Mononuclear cell (primary cell): ENCODE results near the gene RASD1. TPM values are rescaled to one million over a fixed set of nuclear protein-coding genes. Genes with fewer than 3 reads are reported as not detected.
"Not testable (repeated sequence)": the region's sequence is repeated elsewhere in the genome, so short reads cannot be mapped to it uniquely, and the experiment has no call there.

Experiments used
- H3K27me3 ChIP-seq: 2 replicates; pipeline ENCODE4 v1.6.0; 2011; ENCODE audit warnings: low read length, control low read depth; ENCODE audit not compliant: insufficient read depth
- H3K4me1 ChIP-seq: 2 replicates; pipeline ENCODE4 v1.5.1; 2011; ENCODE audit warnings: mild to moderate bottlenecking, low read length, control low read depth; ENCODE audit not compliant: insufficient read depth
- H3K4me3 ChIP-seq: 2 replicates; pipeline ENCODE4 v1.5.1; 2011; ENCODE audit warnings: mild to moderate bottlenecking, low read length, moderate library complexity
- H3K9me3 ChIP-seq: 2 replicates; pipeline ENCODE4 v1.5.1; 2011; ENCODE audit warnings: low read depth, mild to moderate bottlenecking, control low read depth, low read length
- total RNA-seq: library from RNA; depleted of rRNA; stranded (reverse); fragments of >200 nt; gene quantifications from one replicate; pipeline ENCODE4 v1.2.3, GENCODE V29; 2012

The RASD1 gene
- total RNA-seq, 1 donor = 1.6 TPM

DNA sequence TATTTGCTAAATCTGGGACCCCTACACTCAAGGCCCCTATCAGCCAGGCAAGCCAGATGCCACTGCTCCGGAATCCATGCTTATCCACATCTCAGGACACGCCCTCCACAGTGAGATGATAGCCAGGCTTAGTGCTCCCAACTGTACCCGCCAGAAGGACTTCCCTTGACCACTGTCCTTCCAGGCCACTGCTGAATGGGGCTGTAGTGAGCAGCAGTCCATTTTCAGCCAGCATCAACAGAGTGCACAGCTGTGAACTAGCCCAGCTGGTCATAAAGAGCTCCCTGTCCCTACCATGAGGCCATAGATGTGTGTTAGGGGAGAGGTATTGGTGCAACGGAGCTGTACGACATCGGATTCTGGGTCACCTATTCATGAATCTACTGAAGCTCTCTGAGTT, 32.4 kb downstream of the RASD1 start:
- Histone ChIP-seq H3K9me3 (no peaks in the 10 kb centered on the region), H3K27me3 (no peaks in the 10 kb centered on the region), H3K4me3 (no peak overlapping the region), H3K4me1 (no peaks in the 10 kb centered on the region)

- H3K27me3 ChIP-seq = no peaks in the 10 kb centered on the region
- H3K9me3 ChIP-seq = no peaks in the 10 kb centered on the region
- no peaks in the 10 kb centered on the region for H3K4me1 ChIP-seq
These were observed 34.0 kb downstream of the RASD1 start for GRCh38 chr17:17462048-17462824.

DNA sequence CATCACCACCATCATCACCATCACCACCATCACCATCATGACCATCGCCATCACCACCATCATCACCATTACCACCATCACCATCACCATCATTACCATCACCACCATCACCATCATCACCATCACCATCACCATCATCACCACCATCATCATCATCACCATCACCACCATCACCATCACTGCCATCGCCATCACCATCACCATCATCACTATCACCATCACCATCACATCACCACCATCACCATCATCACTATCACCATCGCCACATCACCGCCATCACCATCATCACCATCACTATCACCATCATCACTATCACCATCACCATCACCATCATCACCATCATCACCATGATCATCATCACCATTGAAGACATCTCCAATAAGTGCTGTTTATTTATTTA, 36.2 kb downstream of the RASD1 start:
- no peaks in the 10 kb centered on the region for H3K9me3 ChIP-seq
- H3K27me3 ChIP-seq = no peaks in the 10 kb centered on the region
- no peak overlapping the region for H3K4me3 ChIP-seq
- no peaks in the 10 kb centered on the region for H3K4me1 ChIP-seq

More at GRCh38 chr17:17462048-17462824, 34.0 kb downstream of the RASD1 start:
- H3K4me3 ChIP-seq = no peak overlapping the region

- H3K4me1 ChIP-seq = no peaks in the 10 kb centered on the region
- no peak overlapping the region for H3K4me3 ChIP-seq
- H3K27me3 ChIP-seq = no peaks in the 10 kb centered on the region
- H3K9me3 ChIP-seq = no peaks in the 10 kb centered on the region
These were observed 38.5 kb downstream of the RASD1 start for GRCh38 chr17:17457680-17458079.

GRCh38 chr17:17456251-17456650, 39.9 kb downstream of the RASD1 start:
- H3K27me3 ChIP-seq = no peaks in the 10 kb centered on the region
- no peaks in the 10 kb centered on the region for H3K4me1 ChIP-seq
- H3K9me3 ChIP-seq = no peaks in the 10 kb centered on the region
- no peak overlapping the region for H3K4me3 ChIP-seq

- no peaks in the 10 kb centered on the region for H3K27me3 ChIP-seq
- H3K9me3 ChIP-seq = no peaks in the 10 kb centered on the region
- H3K4me3 ChIP-seq = no peak overlapping the region
- no peaks in the 10 kb centered on the region for H3K4me1 ChIP-seq
These were observed 41.0 kb downstream of the RASD1 start for GRCh38 chr17:17455173-17455572.

DNA sequence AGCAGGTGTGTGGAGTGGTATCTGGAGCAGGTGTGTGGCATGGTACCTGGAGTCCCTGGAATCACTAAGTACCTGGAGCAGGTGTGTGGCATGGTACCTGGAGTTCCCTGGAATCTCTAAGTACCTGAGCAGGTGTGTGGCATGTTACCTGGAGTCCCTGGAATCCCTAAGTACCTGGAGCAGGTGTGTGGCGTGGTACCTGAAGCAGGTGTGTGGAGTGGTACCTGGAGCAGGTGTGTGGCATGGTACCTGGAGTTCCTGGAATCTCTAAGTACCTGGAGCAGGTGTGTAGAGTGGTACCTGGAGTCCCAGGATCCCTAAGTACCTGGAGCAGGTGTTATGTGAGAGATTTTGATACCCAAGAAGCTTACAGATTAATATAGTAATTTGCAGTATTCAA, 41.5 kb downstream of the RASD1 start:
- H3K4me3 ChIP-seq, H3K27me3 ChIP-seq, H3K9me3 ChIP-seq, H3K4me1 ChIP-seq: not testable (repeated sequence)

- no peaks in the 10 kb centered on the region for H3K27me3 ChIP-seq
- H3K4me1 ChIP-seq = no peaks in the 10 kb centered on the region
- no peak overlapping the region for H3K4me3 ChIP-seq
- no peaks in the 10 kb centered on the region for H3K9me3 ChIP-seq
These were observed 41.9 kb downstream of the RASD1 start for GRCh38 chr17:17454276-17454675.

- H3K4me3 ChIP-seq = no peak overlapping the region
- no peaks in the 10 kb centered on the region for H3K9me3 ChIP-seq
- no peaks in the 10 kb centered on the region for H3K27me3 ChIP-seq
- no peaks in the 10 kb centered on the region for H3K4me1 ChIP-seq
These were observed 43.1 kb downstream of the RASD1 start for GRCh38 chr17:17453088-17453487.

DNA sequence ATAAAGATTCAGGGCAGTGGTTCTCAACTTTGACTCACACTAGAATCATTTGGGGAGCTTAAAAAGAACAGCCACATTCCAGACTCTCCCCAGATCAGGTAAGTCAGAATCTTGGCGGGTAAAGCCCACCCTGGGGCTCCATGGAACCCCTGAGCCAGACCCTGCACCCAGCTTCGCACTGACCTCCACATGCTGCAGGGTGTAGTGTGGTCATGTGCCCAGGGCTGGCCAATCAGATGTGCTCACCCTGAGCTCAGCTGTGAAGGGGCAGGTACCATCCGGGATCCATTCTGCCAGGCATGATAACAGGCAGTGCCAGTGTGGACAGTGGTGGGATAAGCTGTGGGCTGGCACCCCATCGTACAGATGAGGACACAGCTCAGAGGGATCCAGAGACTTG, 47.5 kb downstream of the RASD1 start:
- no peaks in the 10 kb centered on the region for H3K9me3 ChIP-seq
- no peaks in the 10 kb centered on the region for H3K27me3 ChIP-seq
- no peaks in the 10 kb centered on the region for H3K4me1 ChIP-seq
- H3K4me3 ChIP-seq = no peak overlapping the region

DNA sequence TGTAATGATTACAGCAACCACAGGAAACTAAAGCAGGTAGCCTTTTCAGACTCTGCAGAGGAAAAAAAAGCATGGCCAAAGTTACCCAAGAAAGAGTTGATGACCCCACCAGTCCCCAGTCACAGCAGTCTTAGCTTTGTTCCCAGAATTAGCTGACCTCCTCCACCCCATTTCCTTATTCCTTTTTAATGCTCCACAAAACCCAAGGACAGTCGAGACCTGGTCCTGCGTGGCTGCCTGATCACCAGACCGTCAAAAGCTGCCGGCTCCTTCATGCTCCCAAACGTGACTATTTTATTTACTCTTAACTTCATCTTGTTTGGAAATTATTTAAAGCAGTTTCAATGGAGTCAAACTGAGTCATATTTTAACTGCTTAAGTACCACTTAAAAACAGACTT, 48.1 kb downstream of the RASD1 start:
- no peaks in the 10 kb centered on the region for H3K9me3 ChIP-seq
- H3K4me3 ChIP-seq = no peak overlapping the region
- H3K4me1 ChIP-seq = no peaks in the 10 kb centered on the region
- H3K27me3 ChIP-seq = no peaks in the 10 kb centered on the region

DNA sequence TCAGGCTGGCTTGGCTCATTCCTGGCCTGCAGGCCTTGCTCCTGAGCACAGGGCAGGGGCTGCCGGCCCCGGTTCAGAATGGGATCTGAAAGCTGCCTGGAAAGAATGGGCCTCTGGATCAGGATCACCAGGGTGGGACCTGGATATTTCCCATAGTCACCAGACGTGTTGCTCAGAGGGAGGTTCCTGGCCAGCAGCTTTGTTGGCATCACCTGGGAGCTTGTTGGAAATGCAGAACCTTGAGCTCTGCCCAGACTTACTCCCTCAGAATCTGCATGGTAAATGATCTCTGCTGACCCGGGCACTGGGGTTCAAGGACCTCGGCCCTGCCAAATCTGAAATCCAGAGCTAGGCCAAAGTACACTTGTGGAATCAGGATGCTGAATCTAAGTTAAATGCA, 48.9 kb downstream of the RASD1 start:
- Histone ChIP-seq H3K27me3 (no peaks in the 10 kb centered on the region), H3K9me3 (no peaks in the 10 kb centered on the region), H3K4me1 (no peaks in the 10 kb centered on the region), H3K4me3 (no peak overlapping the region)

- H3K4me1 ChIP-seq = no peaks in the 10 kb centered on the region
- no peaks in the 10 kb centered on the region for H3K9me3 ChIP-seq
- H3K27me3 ChIP-seq = no peaks in the 10 kb centered on the region
- no peak overlapping the region for H3K4me3 ChIP-seq
These were observed 49.5 kb downstream of the RASD1 start for GRCh38 chr17:17446666-17447155.

DNA sequence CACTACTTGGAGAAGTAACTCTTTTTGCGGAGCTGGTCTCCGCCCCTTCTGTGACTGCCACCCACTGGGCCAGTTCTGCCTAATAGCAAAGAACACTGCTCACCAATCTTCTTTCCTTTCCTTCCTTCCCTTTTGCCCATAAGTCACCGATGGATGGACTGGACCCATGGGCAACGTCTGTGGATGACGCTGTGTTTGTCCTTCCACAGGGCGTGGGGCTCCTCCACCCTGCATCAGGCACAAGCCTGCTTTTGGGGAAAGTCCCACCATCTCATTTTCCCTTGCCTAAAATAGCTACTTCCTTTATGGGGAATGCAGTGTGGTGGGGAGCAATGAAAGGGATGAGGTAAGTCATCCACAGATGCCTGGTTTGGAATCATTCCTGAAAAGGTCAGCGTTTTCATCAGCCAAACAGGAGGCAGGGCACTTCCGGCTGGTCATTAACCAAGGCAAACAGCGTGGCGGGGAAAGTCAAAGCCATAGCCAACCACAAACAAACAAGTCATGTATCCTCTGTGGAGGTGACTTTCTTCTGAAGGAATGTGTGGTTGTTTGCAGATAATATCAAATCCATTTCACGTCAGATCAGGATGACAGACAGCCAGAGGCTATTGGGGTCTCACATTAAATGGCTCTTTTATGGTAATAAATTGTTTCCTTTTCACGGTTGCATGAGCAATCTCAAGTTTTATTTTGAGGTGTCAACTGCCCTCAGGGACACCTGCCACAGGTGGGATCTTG, 50.1 kb downstream of the RASD1 start:
- no peaks in the 10 kb centered on the region for H3K4me1 ChIP-seq
- H3K4me3 ChIP-seq = no peak overlapping the region
- H3K9me3 ChIP-seq = no peaks in the 10 kb centered on the region
- no peaks in the 10 kb centered on the region for H3K27me3 ChIP-seq

DNA sequence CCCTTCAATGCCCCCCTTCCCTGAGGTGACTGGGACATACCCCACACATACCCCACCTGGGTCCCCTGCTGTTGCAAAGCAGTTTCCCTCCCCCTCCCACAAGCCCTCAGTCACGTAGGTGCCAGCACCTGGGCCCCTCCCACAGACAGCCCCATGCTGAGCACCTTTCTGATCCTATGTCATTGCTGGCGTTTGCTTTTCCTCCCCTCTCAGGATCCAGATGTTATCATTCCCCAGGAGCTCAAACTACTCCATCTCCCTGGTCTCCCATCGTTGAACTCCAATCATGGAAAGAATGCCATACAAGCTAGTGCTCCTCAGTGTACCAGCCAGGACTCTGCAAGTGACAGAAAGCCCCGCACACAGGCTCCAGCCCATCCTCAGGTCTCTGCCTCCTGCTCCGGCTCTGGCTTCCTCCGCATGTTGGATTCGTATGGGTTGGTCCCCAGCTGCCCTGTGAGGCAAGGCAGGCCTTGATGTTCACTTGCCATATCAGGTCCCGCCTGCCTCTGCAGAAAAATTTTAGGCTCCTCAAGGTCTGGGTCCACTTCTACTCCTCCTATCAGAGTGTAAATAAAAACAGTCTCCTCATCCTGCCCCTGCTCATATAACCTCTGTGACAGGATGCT, 50.8 kb downstream of the RASD1 start:
- Histone ChIP-seq H3K4me3 (no peak overlapping the region), H3K9me3 (no peaks in the 10 kb centered on the region), H3K4me1 (no peaks in the 10 kb centered on the region), H3K27me3 (no peaks in the 10 kb centered on the region)
